Globus pallidus (tissue), 1 donor: Measurements from ENCODE around the gene AP1G1.
"Not testable (repeated sequence)": the region's sequence is repeated elsewhere in the genome, so short reads cannot be mapped to it uniquely, and the experiment has no call there.

ENCODE experiments used
- DNase-seq: peaks from one replicate; pipeline ENCODE4 v3.0.0-alpha.2; 2015; ENCODE audit warnings: low spot score

The AP1G1 gene

DNA sequence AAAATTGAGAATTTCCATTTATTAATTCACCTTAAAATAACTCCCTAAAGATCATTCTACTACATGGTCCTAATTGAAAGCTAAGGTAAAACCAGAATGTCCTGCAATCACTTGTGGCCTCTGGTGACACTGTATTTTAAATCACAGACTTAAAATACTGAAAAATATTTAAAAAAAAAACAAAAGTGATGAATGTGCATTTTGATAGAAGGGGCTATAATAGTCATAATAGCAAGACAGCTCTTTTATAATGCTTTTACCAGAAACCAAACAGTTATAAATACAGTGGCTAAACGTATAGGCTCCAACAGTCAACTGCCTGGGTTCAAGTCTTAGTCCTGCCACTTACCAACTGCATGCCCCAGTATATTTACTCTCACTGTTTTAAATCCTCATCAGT is 105.3 kb downstream of the AP1G1 start:
- no peak for DNase-seq

DNA sequence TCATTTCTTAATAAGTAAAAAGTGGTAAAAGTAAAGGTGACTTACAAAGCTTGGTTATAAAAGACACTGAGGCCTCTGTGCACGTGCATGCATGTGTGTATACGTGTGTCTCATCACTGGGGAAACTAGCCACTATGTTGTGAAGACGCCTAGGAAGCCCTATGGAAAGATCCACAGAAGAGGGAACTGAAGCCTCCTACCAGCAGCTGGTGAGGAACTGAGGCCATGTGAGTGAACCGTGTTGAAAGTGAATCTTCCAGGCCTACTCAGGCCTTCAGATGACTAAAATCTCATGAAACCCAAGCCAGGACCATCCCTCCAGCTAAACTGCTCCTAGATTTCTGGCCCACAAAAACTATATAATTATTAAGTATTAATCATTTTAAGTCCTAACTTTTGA is 107.8 kb downstream of the AP1G1 start:
- peak; percentile 5 for DNase-seq

DNA sequence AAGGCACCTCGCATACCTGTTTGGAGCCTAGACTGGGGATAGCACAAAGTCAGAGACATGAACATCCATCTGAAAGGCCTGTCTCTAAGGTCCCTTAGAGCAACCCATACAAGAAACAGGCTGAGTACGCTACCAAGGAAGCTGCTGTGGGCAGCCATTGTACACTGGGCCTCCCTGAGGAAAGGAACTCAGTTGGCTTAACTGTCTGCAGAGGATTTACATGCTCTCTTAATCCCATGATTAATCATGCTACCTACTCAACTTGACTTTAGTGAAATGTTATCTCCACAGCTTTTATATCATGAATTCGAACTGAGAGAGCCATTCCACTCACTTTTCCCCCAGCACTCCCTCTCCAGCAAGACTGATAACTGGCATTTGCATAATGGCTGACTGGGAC is 110.1 kb downstream of the AP1G1 start:
- DNase-seq, result no peak

DNA sequence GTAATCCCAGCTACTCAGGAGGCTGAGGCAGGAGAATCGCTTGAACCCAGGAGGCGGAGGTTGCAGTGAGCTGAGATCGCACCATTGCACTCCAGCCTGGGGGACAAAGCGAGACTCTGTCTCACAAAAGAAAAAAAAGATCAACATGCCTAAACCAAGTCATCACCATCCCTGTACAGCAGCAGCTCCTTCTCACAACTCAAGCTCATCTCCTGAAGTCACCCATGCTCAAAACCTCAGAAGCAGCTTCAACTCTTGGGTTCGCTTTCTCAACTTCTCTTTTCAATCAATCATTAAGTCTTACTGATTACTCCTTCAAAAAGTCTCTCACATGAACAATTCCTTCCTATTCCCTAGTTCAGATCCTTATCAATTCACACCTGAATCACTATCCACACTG is 115.5 kb downstream of the AP1G1 start:
- no peak for DNase-seq

DNA sequence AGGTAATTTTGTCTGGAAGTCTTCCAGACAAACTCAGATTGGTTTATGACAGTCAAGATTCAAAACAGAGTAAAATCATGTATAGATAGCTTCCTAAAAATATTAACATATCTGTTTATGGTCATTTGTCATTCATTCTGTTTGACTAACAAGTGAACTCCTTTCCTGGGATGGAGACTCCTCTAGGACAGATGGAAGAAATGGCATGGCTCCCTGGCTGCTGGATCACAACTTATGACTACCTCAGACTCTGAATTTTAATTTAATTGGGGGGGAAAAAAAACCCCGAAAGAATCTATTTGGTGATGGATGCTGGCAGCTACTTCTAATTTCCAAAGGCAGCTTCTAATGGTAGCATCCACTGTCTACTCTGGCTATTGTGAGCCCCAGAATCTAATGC is 118.7 kb downstream of the AP1G1 start:
- DNase-seq, result no peak

DNA sequence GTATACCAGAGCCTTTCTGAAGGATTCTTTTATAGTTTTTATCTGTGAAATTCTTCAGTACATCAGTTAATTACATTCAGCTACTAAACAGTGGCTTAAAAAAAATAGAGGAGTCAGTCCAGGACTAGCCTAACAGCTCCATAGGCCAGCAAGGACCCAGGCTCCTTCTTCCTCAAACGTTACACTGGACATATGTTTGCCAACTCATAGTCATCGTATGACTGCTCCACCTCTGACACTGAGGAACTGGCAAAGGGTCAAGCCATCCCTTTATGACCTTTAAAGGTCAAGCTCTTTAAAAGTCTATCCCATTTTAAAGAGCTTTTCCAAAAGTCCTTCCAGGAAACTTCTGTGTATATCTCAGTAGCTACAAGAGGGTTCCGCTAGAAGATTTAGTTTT is 120.8 kb downstream of the AP1G1 start:
- DNase-seq, result no peak

DNA sequence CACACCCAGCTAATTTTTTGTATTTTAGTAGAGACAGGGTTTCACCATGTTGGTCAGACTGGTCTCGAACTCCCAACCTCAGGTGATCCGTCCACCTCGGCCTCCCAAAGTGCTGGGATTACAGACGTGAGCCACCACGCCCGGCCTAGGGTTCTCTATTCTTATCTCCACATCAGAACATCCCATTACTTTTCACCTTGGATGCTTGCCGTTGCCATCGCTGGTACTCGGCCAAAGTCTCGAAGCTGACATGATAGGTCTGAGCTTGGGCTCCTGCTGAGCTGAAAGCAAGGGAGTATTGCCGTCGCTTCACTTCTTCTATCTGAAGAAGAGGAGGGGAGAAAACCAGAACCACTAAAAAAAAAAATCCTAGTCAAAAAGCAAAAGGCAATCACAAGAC is 124.4 kb downstream of the AP1G1 start:
- not testable (repeated sequence) for DNase-seq

DNA sequence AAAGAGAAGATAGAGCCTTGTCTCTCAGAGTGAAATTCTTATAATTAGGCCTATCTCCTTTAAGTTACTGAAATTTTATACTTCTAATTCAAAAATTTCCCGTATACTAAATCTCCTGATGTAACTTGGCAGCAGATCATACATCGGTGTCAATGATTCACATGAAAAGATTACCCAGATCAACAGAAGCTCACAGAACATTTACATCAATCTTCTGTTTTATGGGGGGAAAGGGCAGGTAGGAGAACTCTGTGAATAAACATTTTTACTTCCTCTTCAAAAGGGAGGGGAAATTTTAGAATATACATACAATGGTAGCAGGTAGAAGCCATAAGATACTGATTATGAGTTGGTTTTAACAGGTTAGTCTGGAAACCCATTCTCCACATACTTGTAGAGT is 127.3 kb downstream of the AP1G1 start:
- DNase-seq, result no peak
